ENCODE data around the gene ZFR.

DNA sequence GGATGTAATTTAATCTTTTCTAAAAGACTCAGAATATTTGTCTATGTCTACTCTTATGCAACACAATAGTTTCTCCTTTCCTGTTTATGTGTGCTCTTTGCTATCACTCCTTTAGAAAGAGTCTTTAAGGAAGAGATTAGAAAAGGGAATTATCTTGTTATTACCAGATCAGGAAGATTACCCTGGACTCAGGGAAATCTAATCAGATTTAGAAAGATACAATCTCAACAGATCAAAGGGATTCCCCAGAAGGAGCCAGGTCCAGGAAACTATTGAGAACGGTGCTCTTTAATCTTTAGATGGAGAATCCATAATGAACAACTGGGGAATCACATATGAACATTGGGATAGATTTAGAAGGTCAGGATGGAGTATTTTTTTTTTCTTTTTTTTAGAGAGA, 32.4 kb upstream of the ZFR start:
- TF ChIP-seq, protein P1, sequence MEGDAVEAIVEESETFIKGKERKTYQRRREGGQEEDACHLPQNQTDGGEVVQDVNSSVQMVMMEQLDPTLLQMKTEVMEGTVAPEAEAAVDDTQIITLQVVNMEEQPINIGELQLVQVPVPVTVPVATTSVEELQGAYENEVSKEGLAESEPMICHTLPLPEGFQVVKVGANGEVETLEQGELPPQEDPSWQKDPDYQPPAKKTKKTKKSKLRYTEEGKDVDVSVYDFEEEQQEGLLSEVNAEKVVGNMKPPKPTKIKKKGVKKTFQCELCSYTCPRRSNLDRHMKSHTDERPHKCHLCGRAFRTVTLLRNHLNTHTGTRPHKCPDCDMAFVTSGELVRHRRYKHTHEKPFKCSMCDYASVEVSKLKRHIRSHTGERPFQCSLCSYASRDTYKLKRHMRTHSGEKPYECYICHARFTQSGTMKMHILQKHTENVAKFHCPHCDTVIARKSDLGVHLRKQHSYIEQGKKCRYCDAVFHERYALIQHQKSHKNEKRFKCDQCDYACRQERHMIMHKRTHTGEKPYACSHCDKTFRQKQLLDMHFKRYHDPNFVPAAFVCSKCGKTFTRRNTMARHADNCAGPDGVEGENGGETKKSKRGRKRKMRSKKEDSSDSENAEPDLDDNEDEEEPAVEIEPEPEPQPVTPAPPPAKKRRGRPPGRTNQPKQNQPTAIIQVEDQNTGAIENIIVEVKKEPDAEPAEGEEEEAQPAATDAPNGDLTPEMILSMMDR (IDR thresholded peaks at IDR 0.05) = no peak
- no peak for TF ChIP-seq POLR2A (IDR thresholded peaks at IDR 0.05)
